Spleen (tissue), 11 donors: ENCODE measurements around the gene PLEKHA3. TPM values are rescaled to one million over a fixed set of nuclear protein-coding genes. Genes with fewer than 3 reads are reported as not detected.

ENCODE experiments used
- DNase-seq: peaks from one replicate; pipeline ENCODE4 v3.0.0-alpha.2; 2020
- H3K27ac ChIP-seq, 8 donors: fragments of 200-600 bp; sonication (generic) in 7 of 8; 1 replicate in 4 of 8; 2 replicates in 4 of 8; pipeline versions ENCODE4 v1.5.0 to v1.8.0; 2016 to 2021; ENCODE audit warnings: inconsistent platforms in 4 of 8, mild to moderate bottlenecking in 4 of 8, moderate library complexity in 1 of 8
- H3K27me3 ChIP-seq, 7 donors: fragments of 200-600 bp; sonication (generic) in 6 of 7; replicated peaks in 1 of 7; 1 replicate in 4 of 7; 2 replicates in 3 of 7; pipeline versions ENCODE4 v1.5.0 to v1.8.0; 2016 to 2021; ENCODE audit warnings: inconsistent platforms in 3 of 7, mild to moderate bottlenecking in 1 of 7
- H3K36me3 ChIP-seq, 6 donors: fragments of 200-600 bp; sonication (generic) in 5 of 6; 1 replicate in 4 of 6; 2 replicates in 2 of 6; pipeline versions ENCODE4 v1.5.0 to v1.8.0; 2016 to 2021; ENCODE audit warnings: inconsistent platforms in 2 of 6
- H3K4me1 ChIP-seq, 6 donors: fragments of 200-600 bp; sonication (generic) in 5 of 6; 1 replicate in 3 of 6; 2 replicates in 3 of 6; pipeline versions ENCODE4 v1.5.0 to v1.8.0; 2016 to 2021; ENCODE audit warnings: inconsistent platforms in 3 of 6
- H3K4me3 ChIP-seq, 8 donors: fragments of 200-600 bp; sonication (generic) in 7 of 8; 1 replicate in 4 of 8; 2 replicates in 4 of 8; pipeline versions ENCODE4 v1.5.0 to v1.8.0; 2016 to 2021; ENCODE audit warnings: inconsistent platforms in 4 of 8, mild to moderate bottlenecking in 4 of 8, moderate library complexity in 2 of 8
- H3K9me3 ChIP-seq, 8 donors: fragments of 200-600 bp; sonication (generic) in 7 of 8; 1 replicate in 4 of 8; 2 replicates in 4 of 8; pipeline versions ENCODE4 v1.5.0 to v1.8.0; 2016 to 2021; ENCODE audit warnings: inconsistent platforms in 4 of 8
- CTCF ChIP-seq, 11 experiments: fragments of 200-600 bp in 7 of 11; fragments of 450-650 bp in 4 of 11; sonication (generic) in 4 of 11; IDR thresholded peaks in 8 of 11; conservative IDR thresholded peaks in 3 of 11; 1 replicate in 7 of 11; 2 replicates in 4 of 11; pipeline versions ENCODE4 v1.4.0 to v1.8.0; 2016 to 2021; ENCODE audit warnings: antibody characterized with exemption in 11 of 11, inconsistent platforms in 4 of 11, mild to moderate bottlenecking in 1 of 11
- POLR2A ChIP-seq, 3 donors: fragments of 450-650 bp; IDR thresholded peaks; one replicate each; pipeline ENCODE4 v1.5.1; 2017; ENCODE audit warnings: antibody characterized with exemption in 3 of 3, mild to moderate bottlenecking in 1 of 3
- POLR2AphosphoS5 ChIP-seq, 3 donors: sonication (generic); formaldehyde crosslinking; IDR thresholded peaks; one replicate each; pipeline ENCODE4 v1.5.1; 2017; ENCODE audit warnings: antibody characterized with exemption in 3 of 3
- WGBS, 5 donors: extraction: QIAGEN DNeasy Blood & Tissue Kit in 3 of 5; methylation state at CpG; one replicate each; pipeline versions ENCODE4 v1.1.5 to v1.1.7; 2013 to 2018; 5-methylcytosine and 5-hydroxymethylcytosine counted together
- intact Hi-C: fragments of 100-400 bp; cut with DNase I; formaldehyde crosslinking; loops from one replicate; pipeline ENCODE4 v1.15.0; 2023; ENCODE audit warnings: low total_unique reads
- polyA plus RNA-seq, 3 donors: library from polyadenylated mRNA; stranded (reverse); fragments of 200-250 nt; gene quantifications; one replicate each; pipeline ENCODE4 v1.2.1, GENCODE V29; 2013
- total RNA-seq, 7 donors: library from RNA; depleted of rRNA in 3 of 7; stranded (reverse); fragments of >200 nt in 3 of 7; fragmentation: NEBNext Ultra II Directional in 4 of 7; extraction: Animal tissue kit (Norgen Biotek cat#: 25700) in 4 of 7; gene quantifications; one replicate each; pipeline versions ENCODE4 v1.1.0 to v1.2.1, GENCODE V29; 2016 to 2021
- donor health status: healthy with polysubstance abuse.
- donor health status: DM: no; HTN: no; CAD: no; lungs with moderate emphysema.
- donor health status: DM: no; HTN: no; CAD: no.
- donor health status: Bipolar disorder and iron deficiency.
- donor health status: healthy.
- donor health status: DM: no; HTN: no; CAD: no.
- donor health status: DM: yes; HTN: yes; CAD: no.

The PLEKHA3 gene
- total and polyA plus RNA-seq, 10 donors = 2.0 to 36.9 (median 19.9) TPM

GRCh38 chr2:178478130-178478438 lies 2.2 kb upstream of the PLEKHA3 start:
- no peaks in the 10 kb centered on the region for H3K9me3 ChIP-seq
- TF ChIP-seq POLR2A (IDR thresholded peaks at IDR 0.05) (no peak), CTCF (IDR thresholded peaks at IDR 0.05 in 8 of 11, conservative IDR thresholded peaks at IDR 0.05 in 3 of 11) (no peak), POLR2AphosphoS5 (IDR thresholded peaks at IDR 0.05) (no peak)
- H3K27ac ChIP-seq = peak overlapping the region; percentile 92 to 98 (median 96)
- no peaks in the 10 kb centered on the region for H3K36me3 ChIP-seq
- 0 to 1% (median 1%) methylated on average over 10 of the region's 10 CpGs for WGBS, 5 donors
- H3K4me1 ChIP-seq = peaks cover 31 to 49% (median 43%) of the 10 kb centered on the region in 6 donors
- DNase-seq = peak; percentile 75
- intact Hi-C loops = no loop called here
- H3K27me3 ChIP-seq = no peaks in the 10 kb centered on the region
- peak overlapping the region; percentile 59 to 84 (median 66) for H3K4me3 ChIP-seq

- Histone ChIP-seq H3K27ac (peak within 1 kb of the TSS; percentile 92 to 98 (median 96)), H3K27me3 (no peaks in the 10 kb centered on the region), H3K4me3 (peak within 1 kb of the TSS; percentile 59 to 84 (median 66)), H3K9me3 (no peaks in the 10 kb centered on the region), H3K36me3 (no peaks in the 10 kb centered on the region), H3K4me1 (peaks cover 31 to 55% (median 48%) of the 10 kb centered on the region in 6 donors)
- 1% methylated on average over 55 to 56 of the region's 56 CpGs for WGBS, 5 donors
- TF ChIP-seq POLR2AphosphoS5 (IDR thresholded peaks at IDR 0.05) = peak; percentile 89 to 94 (median 91)
- peak in 1 of 3 donors; percentile 57 for TF ChIP-seq POLR2A (IDR thresholded peaks at IDR 0.05)
- TF ChIP-seq CTCF (IDR thresholded peaks at IDR 0.05 in 8 of 11, conservative IDR thresholded peaks at IDR 0.05 in 3 of 11) = peak; percentile 41 to 88 (median 75)
- intact Hi-C loops = no loop called here
- DNase-seq = peak; percentile 98
Measured at GRCh38 chr2:178478439-178479274, 1.6 kb upstream of the PLEKHA3 start, which contains the start of gene FKBP7. Gene FKBP7 (minus strand): TSS chr2:178478600. CDS start chr2:178478499, 101 bp downstream.

- no peak for DNase-seq
- TF ChIP-seq POLR2A (IDR thresholded peaks at IDR 0.05) = no peak
- no peak for TF ChIP-seq POLR2AphosphoS5 (IDR thresholded peaks at IDR 0.05)
- no peak for TF ChIP-seq CTCF (IDR thresholded peaks at IDR 0.05 in 8 of 11, conservative IDR thresholded peaks at IDR 0.05 in 3 of 11)
- intact Hi-C loops = no loop called here
- peaks cover 31 to 60% (median 53%) of the 10 kb centered on the region in 6 donors for H3K4me1 ChIP-seq
- H3K27me3 ChIP-seq = no peaks in the 10 kb centered on the region
- peak overlapping the region; percentile 92 to 98 (median 96) for H3K27ac ChIP-seq
- H3K4me3 ChIP-seq = peak overlapping the region; percentile 59 to 84 (median 66)
- no peaks in the 10 kb centered on the region for H3K9me3 ChIP-seq
- 50 to 56% (median 53%) methylated on average over 4 of the region's 4 CpGs for WGBS, 5 donors
- H3K36me3 ChIP-seq = no peaks in the 10 kb centered on the region
Measured at GRCh38 chr2:178479275-178479616, 1.0 kb upstream of the PLEKHA3 start.

GRCh38 chr2:178479758-178480226 lies 465 bp upstream of the PLEKHA3 start:
- H3K4me1 ChIP-seq = peaks cover 31 to 66% (median 56%) of the 10 kb centered on the region in 6 donors
- no peak for TF ChIP-seq POLR2A (IDR thresholded peaks at IDR 0.05)
- TF ChIP-seq POLR2AphosphoS5 (IDR thresholded peaks at IDR 0.05) = no peak
- no peak for TF ChIP-seq CTCF (IDR thresholded peaks at IDR 0.05 in 8 of 11, conservative IDR thresholded peaks at IDR 0.05 in 3 of 11)
- no peak for DNase-seq
- intact Hi-C loops = no loop called here
- H3K27ac ChIP-seq = peak overlapping the region; percentile 92 to 98 (median 96)
- no peaks in the 10 kb centered on the region for H3K36me3 ChIP-seq
- H3K27me3 ChIP-seq = no peaks in the 10 kb centered on the region
- H3K9me3 ChIP-seq = no peaks in the 10 kb centered on the region
- 22 to 31% (median 26%) methylated on average over 19 of the region's 19 CpGs for WGBS, 5 donors
- peak overlapping the region; percentile 63 to 86 (median 78) for H3K4me3 ChIP-seq
